ENCODE data around the gene DGKB. TPM values are rescaled to one million over a fixed set of nuclear protein-coding genes. Genes with fewer than 3 reads are reported as not detected.

Gene DGKB
- total RNA-seq, 1 donor from 2014 or later = 3.4 TPM

DNA sequence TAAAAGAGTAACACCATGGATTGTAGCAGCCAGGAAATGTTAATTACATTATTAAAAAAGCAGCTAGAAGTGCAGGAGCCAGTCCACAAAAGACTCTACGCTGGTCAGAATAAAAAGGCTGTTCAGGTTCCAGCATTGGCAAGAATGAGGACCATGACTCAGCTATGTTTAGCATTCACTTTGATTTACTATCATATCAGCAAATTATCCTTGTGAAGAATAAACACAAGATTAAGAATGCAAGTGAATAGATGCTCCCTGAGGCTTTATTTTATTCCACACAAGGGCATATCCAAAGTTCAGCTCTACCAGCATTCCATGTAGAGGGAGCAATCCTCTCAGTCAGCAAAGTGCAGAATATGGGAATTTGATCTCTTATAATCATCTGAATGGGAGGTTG, 13.6 kb downstream of the DGKB start:
- no peak for DNase-seq (ENCODE audit: extremely low spot score, unreplicated experiment)

DNA sequence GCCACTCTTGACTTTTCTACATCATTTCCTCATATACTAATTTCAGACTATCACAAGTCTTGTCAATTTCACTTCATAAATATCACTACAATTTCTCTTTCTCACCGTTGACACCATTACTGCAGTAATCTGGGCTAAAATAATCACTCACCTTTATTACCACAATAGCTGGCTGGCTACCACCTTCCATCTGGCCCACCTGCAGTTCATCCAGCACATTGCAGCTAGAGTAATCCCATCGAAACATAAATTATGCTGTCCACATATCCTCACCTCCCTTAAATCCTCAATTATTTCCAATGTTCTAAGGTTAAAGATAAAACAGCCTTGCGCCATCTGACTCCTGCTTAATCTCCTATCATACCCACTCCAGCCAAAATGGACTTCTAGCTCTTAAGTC, 16.0 kb downstream of the DGKB start:
- Mint-ChIP-seq H3K4me1 (ENCODE audit: unreplicated experiment) (no peaks in the 10 kb centered on the region), H3K36me3 (no peaks in the 10 kb centered on the region)

More for the DNA sequence above, 13.6 kb downstream of the DGKB start:
- Mint-ChIP-seq H3K4me1 (ENCODE audit: unreplicated experiment) (no peaks in the 10 kb centered on the region), H3K9me3 (no peaks in the 10 kb centered on the region), H3K27ac (no peak overlapping the region), H3K27me3 (peaks cover 4% of the 10 kb centered on the region), H3K4me3 (no peak overlapping the region), H3K36me3 (no peaks in the 10 kb centered on the region)
- no peak for TF ChIP-seq CTCF (conservative IDR thresholded peaks at IDR 0.05)

GRCh38 chr7:14875941-14876587, 26.5 kb downstream of the DGKB start:
- no peaks in the 10 kb centered on the region for H3K9me3 Mint-ChIP-seq
- H3K27ac Mint-ChIP-seq = no peak overlapping the region
- DNase-seq (ENCODE audit: extremely low spot score, unreplicated experiment) = no peak
- no peaks in the 10 kb centered on the region for H3K36me3 Mint-ChIP-seq
- no peaks in the 10 kb centered on the region for H3K27me3 Mint-ChIP-seq
- no peak for TF ChIP-seq CTCF (conservative IDR thresholded peaks at IDR 0.05)
- H3K4me3 Mint-ChIP-seq = no peak overlapping the region
- no peaks in the 10 kb centered on the region for H3K4me1 Mint-ChIP-seq (ENCODE audit: unreplicated experiment)

More for the DNA sequence above, 16.0 kb downstream of the DGKB start:
- H3K27me3 Mint-ChIP-seq = no peaks in the 10 kb centered on the region
- TF ChIP-seq CTCF (conservative IDR thresholded peaks at IDR 0.05) = no peak
- no peak overlapping the region for H3K27ac Mint-ChIP-seq
- no peak overlapping the region for H3K4me3 Mint-ChIP-seq
- no peaks in the 10 kb centered on the region for H3K9me3 Mint-ChIP-seq
- DNase-seq (ENCODE audit: extremely low spot score, unreplicated experiment) = no peak

- no peak for DNase-seq (ENCODE audit: extremely low spot score, unreplicated experiment)
- Mint-ChIP-seq H3K4me1 (ENCODE audit: unreplicated experiment) (no peaks in the 10 kb centered on the region), H3K4me3 (no peak overlapping the region), H3K27me3 (no peaks in the 10 kb centered on the region), H3K9me3 (no peaks in the 10 kb centered on the region), H3K36me3 (no peaks in the 10 kb centered on the region), H3K27ac (no peak overlapping the region)
- TF ChIP-seq CTCF (conservative IDR thresholded peaks at IDR 0.05) = no peak
Measured at GRCh38 chr7:14871880-14872279, 30.7 kb downstream of the DGKB start.

DNA sequence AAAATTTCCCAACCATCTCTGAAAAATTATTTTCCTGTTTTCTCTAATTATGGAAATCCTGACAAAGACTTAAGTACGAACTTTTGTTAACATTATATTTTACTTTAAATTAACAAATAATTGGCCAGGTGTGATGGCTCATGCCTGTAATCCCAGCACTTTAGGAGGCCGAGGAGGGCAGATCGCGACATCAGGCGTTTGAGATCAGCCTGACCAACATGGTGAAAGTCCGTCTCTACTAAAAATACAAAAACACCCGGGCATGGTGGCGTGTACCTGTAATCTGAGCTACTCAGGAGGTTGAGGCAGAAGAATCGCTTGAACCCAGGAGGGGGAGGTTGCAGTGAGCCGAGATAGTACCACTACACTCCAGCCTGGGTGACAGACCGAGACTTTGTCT, 32.2 kb downstream of the DGKB start:
- no peaks in the 10 kb centered on the region for H3K36me3 Mint-ChIP-seq
- H3K4me3 Mint-ChIP-seq = no peak overlapping the region
- TF ChIP-seq CTCF (conservative IDR thresholded peaks at IDR 0.05) = no peak
- no peak for DNase-seq (ENCODE audit: extremely low spot score, unreplicated experiment)
- H3K4me1 Mint-ChIP-seq (ENCODE audit: unreplicated experiment) = no peaks in the 10 kb centered on the region
- no peaks in the 10 kb centered on the region for H3K27me3 Mint-ChIP-seq
- H3K27ac Mint-ChIP-seq = no peak overlapping the region
- peaks cover 4% of the 10 kb centered on the region for H3K9me3 Mint-ChIP-seq

All from type B pancreatic cell (in vitro differentiated cells).